ENCODE results near the gene ADAT2. TPM values are rescaled to one million over a fixed set of nuclear protein-coding genes. Genes with fewer than 3 reads are reported as not detected.
A peak's percentile ranks its signal among the peaks of the same experiment; 100 is the strongest.

Gene ADAT2
- total and polyA plus RNA-seq, 2 of the 13 experiments (the other 11 are each of a cell fraction or from before 2014, with no cell fraction given) = 10.5 to 18.3 TPM

- in situ Hi-C loops (cut with HindIII; ENCODE audit: extremely low pct_ligation_motif_present, low pct_unique_long_range_greater_than_20kb) (no loop called here), intact Hi-C loops (cut with micrococcal nuclease; ENCODE audit: unreplicated experiment) (loop anchor here (1.0 to 2.0 kb wide), 2 partner anchors 18 to 61 kb away; partner anchors contain the start of gene FUCA2)
- peaks cover 60% of the 10 kb centered on the region for H3K79me2 ChIP-seq (ENCODE audit: insufficient read depth, low read length)
- ChIA-PET CTCF (ENCODE audit: low intra/inter-chr PET ratio, low total read pairs) (no interaction called here), POLR2A (interaction anchor here (0.7 to 1.8 kb wide), 7 partner anchors 16 to 523 kb away, joined by 3 to 18 read pairs (median 5); partner anchors contain the start of gene LTV1)
- ATAC-seq (peak; percentile 32), FAIRE-seq (no peak), DNase-seq (ENCODE audit: low spot score) (peak; percentile 54)
- H3K9me3 ChIP-seq (ENCODE audit: low read length) = no peaks in the 10 kb centered on the region
- peak overlapping the region; percentile 90 for H3K4me2 ChIP-seq (ENCODE audit: low read depth, low read length)
- peak overlapping the region; percentile 86 for H3K27ac ChIP-seq (ENCODE audit: extremely low read length, insufficient read depth, low read length)
- no peaks in the 10 kb centered on the region for H4K20me1 ChIP-seq (ENCODE audit: insufficient read depth, low read length)
- H3K4me3 ChIP-seq (replicated peaks in 1 of 3; ENCODE audit: insufficient read depth in 1 of 3, low read depth in 2 of 3, low read length in 3 of 3) = peak overlapping the region; percentile 73 to 96 (median 92)
- 2% methylated on average over 19 of the region's 19 CpGs for WGBS (ENCODE audit: low lambda C conversion rate)
- H3K4me1 ChIP-seq (ENCODE audit: insufficient read depth, low read length) = peaks cover 36% of the 10 kb centered on the region
- TSS peak; percentile 83 for BruUV-seq (replicated peaks)
- H3K9ac ChIP-seq (ENCODE audit: insufficient read depth, low read depth, low read length) = peak overlapping the region; percentile 93
- H3K36me3 ChIP-seq (replicated peaks in 1 of 2; ENCODE audit: control insufficient read depth in 1 of 2, insufficient read depth in 2 of 2, low read length in 2 of 2) = peaks cover 2 to 5% of the 10 kb centered on the region in 2 experiments; a peak in 3 of 5 replicates
- H2AFZ ChIP-seq (ENCODE audit: low read length) = peak overlapping the region; percentile 99
- H3K27me3 ChIP-seq (ENCODE audit: control insufficient read depth in 1 of 2, insufficient read depth in 2 of 2, low read length in 2 of 2) = no peaks in the 10 kb centered on the region; a peak in 2 of 5 replicates
- TF ChIP-seq ZMAT3 (CRISPR knock-in tag; conservative IDR thresholded peaks at IDR 0.05) (0 out of 2 replicates have a peak, but pooled peaks have one; percentile 21), ZNF441 (CRISPR knock-in tag; IDR thresholded peaks at IDR 0.05; ENCODE audit: borderline replicate concordance) (peak; percentile 76; the same call in 1 of the 2 replicates), HBP1 (CRISPR knock-in tag; IDR thresholded peaks at IDR 0.05; ENCODE audit: low read depth) (0 out of 2 replicates have a peak, but pooled peaks have one; percentile 62), HHEX (CRISPR knock-in tag; IDR thresholded peaks at IDR 0.05) (0 out of 2 replicates have a peak, but pooled peaks have one; percentile 40), ZNF33A (CRISPR knock-in tag; IDR thresholded peaks at IDR 0.05; ENCODE audit: borderline replicate concordance) (no peak), PATZ1 (CRISPR knock-in tag; IDR thresholded peaks at IDR 0.05) (peak; percentile 25; the same call in 1 of the 2 replicates), DNMT3B (CRISPR knock-in tag; conservative IDR thresholded peaks at IDR 0.05) (peak; percentile 32), THAP11 (CRISPR knock-in tag; IDR thresholded peaks at IDR 0.05) (0 out of 2 replicates have a peak, but pooled peaks have one; percentile 34), HCFC1 (IDR thresholded peaks at IDR 0.05; ENCODE audit: low read depth, low read length) (peak; percentile 23), ZNF766 (CRISPR knock-in tag; IDR thresholded peaks at IDR 0.05; ENCODE audit: borderline replicate concordance) (no peak), ELF1 (CRISPR knock-in tag; IDR thresholded peaks at IDR 0.05) (no peak), ZNF44 (CRISPR knock-in tag; IDR thresholded peaks at IDR 0.05) (0 out of 2 replicates have a peak, but pooled peaks have one; percentile 25), JUND (CRISPR knock-in tag; IDR thresholded peaks at IDR 0.05) (0 out of 2 replicates have a peak, but pooled peaks have one; percentile 24), ISL2 (CRISPR knock-in tag; IDR thresholded peaks at IDR 0.05) (peak; percentile 30; the same call in 1 of the 2 replicates), TCF12 (IDR thresholded peaks at IDR 0.05) (no peak), TCF12 (CRISPR knock-in tag; IDR thresholded peaks at IDR 0.05) (no peak), HIC2 (CRISPR knock-in tag; IDR thresholded peaks at IDR 0.05; ENCODE audit: low read depth) (no peak), IRF2 (CRISPR knock-in tag; IDR thresholded peaks at IDR 0.05) (0 out of 2 replicates have a peak, but pooled peaks have one; percentile 44)
Measured at GRCh38 chr6:143449714-143450452, 612 bp downstream of the ADAT2 start.
